GM21515 (cell line): ENCODE results near the gene ZBTB5.
"Not testable (repeated sequence)": the region's sequence is repeated elsewhere in the genome, so short reads cannot be mapped to it uniquely, and the experiment has no call there.

Source experiments
- ATAC-seq: cut with Tn5 transposase; IDR thresholded peaks from one replicate; pipeline ENCODE4 v1.9.1; 2021; ENCODE audit not compliant: unreplicated experiment

ZBTB5 gene

DNA sequence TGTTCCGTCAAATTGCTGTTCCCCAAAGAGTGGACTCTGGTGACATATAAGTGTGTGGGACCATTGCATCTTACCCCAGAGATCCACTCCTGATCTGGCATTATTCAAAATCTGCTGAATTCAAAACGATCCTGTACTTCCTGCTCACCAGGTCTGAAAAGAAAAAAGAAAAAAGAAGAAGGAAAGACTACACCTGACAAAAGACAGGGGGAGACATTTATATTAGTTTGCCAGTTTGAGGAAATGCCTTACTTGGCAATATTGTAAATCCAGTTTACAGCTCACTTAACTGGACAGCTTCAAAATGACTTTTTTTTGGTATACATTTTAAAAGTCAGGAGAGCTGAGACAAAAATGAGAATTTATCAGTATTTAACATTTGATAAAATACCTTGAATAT, 57.8 kb downstream of the ZBTB5 start:
- ATAC-seq: no peak

- ATAC-seq: no peak
Observed at GRCh38 chr9:37406603-37407401, 58.4 kb downstream of the ZBTB5 start.

DNA sequence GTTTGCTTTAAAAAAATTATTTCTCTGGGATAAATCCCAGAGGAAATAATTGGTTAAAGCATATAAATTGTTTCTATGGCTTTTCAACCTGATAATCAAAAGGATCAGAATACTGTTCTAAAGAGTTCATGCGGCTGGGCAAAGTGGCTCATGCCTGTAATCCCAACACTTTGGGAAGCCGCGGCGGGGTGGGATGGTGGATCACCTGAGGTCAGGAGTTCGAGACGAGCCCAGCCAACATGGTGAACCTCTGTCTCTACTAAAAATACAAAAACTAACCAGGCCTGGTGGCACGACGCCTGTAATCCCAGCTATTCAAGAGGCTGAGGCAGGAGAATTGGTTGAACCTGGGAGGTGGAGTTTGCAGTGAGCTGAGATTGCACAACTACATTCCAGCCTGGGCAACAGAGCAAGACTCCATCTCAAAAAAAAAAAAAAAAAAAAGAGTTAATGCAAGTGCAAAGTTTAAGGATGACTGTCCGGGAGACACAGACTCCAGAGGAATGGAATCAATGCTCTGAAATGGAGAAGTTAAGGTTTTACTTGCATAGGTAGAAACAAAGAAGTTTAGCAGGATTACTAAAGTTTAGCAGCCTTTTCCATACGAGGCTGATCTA, 59.4 kb downstream of the ZBTB5 start:
- no peak for ATAC-seq

GRCh38 chr9:37405350-37405749, 59.9 kb downstream of the ZBTB5 start:
- no peak for ATAC-seq

GRCh38 chr9:37404590-37404989, 60.7 kb downstream of the ZBTB5 start:
- ATAC-seq: no peak

DNA sequence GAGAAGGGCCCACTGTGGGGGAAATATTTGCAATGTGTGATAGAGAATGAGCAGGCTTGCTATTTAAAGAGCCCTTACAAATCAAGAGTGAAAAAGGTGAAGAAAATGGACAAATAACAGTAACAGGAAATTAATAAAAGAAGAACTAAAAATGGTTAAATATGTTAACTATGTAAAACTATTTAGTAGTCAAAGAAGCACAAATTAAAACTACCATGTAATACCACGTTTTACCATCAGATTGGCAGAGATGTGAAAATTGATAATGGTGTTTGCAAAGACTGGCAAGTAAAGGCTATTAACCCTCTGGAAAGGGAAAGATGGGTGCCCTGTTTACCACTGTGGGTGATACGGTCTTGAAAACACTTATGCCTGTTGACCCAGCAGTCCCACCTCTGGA, 65.9 kb downstream of the ZBTB5 start:
- ATAC-seq: no peak

DNA sequence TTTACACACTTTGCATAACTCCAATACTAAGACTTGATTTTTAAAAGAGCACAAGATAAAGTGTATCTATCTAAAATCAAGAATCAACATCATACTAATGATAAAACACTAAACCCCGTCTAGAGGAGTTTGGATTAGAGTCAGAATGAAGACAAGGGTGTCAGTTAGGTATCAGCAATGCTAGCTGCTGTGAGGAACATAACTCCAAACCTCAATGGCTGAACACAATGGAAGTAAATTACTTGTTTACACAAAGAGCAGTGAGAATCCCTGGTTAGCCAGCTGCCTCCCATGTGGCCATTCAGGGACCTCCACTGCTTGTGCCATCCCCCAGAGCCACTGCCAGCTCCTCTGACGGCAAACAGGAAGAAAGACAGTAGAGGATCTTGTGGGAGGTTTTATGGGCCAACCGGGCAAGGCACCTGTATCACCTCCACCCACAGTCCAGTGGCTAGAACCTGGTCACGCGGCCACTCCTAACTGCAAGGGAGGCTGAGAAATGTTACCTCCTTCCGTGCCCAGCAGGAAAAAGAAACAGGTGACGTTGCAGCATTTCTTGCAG, 66.7 kb downstream of the ZBTB5 start:
- ATAC-seq: no peak

DNA sequence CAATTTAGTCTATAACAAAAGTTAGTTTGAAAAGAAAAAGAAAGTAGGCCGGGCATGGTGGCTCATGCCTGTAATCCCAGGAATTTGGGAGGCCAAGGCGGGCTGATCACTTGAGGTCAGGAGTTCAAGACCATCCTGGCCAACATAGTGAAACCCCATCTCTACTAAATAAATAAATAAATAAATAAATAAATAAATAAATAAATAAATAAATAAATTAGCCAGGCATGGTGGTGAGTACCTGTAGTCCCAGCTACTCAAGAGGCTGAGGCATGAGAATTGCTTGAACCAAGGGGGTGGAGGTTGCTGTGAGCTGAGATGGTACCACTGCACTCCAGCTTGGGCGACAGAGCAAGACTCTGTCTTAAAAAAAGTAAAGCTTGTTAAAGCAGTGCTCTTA, 67.3 kb downstream of the ZBTB5 start:
- ATAC-seq: not testable (repeated sequence)

GRCh38 chr9:37395663-37396062, 69.6 kb downstream of the ZBTB5 start:
- no peak for ATAC-seq

GRCh38 chr9:37395229-37395628, 70.0 kb downstream of the ZBTB5 start:
- ATAC-seq: no peak

DNA sequence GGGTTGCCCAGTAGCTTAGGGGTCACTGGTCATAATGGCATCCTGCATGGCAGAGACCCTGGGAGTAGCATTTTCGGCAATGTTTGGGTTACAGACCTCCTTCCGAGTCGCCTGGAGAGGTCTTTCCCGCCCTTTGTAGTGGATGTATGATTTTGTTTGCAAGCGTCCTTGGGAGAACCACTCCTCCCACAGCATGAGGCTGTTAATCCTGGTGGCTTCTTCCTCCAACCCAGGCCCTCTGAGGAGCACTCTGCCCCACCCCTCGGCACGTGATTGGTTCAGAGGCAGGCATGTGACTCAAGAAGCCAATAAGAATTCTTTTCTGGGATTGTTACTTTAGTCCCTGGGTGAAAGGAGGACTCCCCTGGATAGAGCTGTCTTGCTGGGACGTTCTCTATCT, 73.0 kb downstream of the ZBTB5 start:
- ATAC-seq: no peak

DNA sequence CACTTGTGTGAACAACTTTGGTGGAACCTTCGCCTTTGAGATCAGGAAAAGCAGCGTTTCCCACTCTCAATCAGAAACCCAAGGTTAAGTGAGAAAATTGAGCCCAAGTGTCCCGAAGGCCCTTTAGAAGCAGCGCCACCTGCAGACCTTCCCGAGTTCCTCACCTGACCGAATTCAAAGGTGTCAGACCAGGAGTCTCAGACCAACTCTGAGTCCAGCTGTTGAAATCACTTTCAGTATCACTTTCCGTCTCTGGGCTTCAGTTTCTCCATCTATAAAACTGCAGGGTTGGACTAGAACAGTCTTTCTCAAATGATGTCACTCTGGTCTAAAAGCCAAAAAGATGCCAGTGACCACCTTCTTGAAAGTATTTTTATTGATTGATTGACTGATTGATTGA, 74.5 kb downstream of the ZBTB5 start:
- ATAC-seq: peak; percentile 81
